Measurements from ENCODE around the gene SAMD8. TPM values are rescaled to one million over a fixed set of nuclear protein-coding genes. Genes with fewer than 3 reads are reported as not detected.

SAMD8 gene
- total and polyA plus RNA-seq, 10 of the 15 experiments (the other 5 are each of a cell fraction or from before 2014, with no cell fraction given): 2.8 to 26.0 (median 9.3) TPM

DNA sequence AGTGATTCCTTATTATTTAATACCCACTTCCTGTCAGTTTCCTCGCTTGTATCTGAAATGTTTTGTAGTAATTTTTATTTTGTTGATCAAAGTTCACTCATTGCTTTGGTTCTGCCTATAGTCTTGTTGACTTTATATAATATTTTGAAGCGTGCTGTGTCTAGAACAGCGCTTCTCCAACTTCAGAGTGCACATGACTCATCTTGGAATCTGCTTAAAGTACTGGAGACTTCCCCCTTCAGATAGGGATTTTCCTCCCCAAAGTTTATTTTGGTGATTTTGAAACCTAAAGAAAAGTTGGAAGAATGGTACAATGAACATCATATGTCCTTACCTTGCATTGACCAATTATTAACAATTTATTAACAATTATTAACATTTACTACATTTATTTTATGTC, 118.5 kb downstream of the SAMD8 start (continued):
- TF ChIP-seq BHLHE40 (IDR thresholded peaks at IDR 0.05; ENCODE audit: borderline replicate concordance in 1 of 2, low read depth in 2 of 2, low read length in 1 of 2) (no peak), ESRRA (IDR thresholded peaks at IDR 0.05; ENCODE audit: low read length) (no peak), ZBTB40 (IDR thresholded peaks at IDR 0.05; ENCODE audit: borderline replicate concordance) (no peak), ZNF384 (IDR thresholded peaks at IDR 0.05; ENCODE audit: borderline replicate concordance, low read depth, low read length) (no peak), BCL3 (IDR thresholded peaks at IDR 0.05; ENCODE audit: borderline replicate concordance, insufficient read depth, low read depth, low read length, poor library complexity, severe bottlenecking) (no peak), FOXM1 (IDR thresholded peaks at IDR 0.05; ENCODE audit: low read depth, low read length) (no peak), PAX5 (IDR thresholded peaks at IDR 0.05; ENCODE audit: borderline replicate concordance, low read depth, low read length) (no peak)
- TF ChIP-seq, protein P1, sequence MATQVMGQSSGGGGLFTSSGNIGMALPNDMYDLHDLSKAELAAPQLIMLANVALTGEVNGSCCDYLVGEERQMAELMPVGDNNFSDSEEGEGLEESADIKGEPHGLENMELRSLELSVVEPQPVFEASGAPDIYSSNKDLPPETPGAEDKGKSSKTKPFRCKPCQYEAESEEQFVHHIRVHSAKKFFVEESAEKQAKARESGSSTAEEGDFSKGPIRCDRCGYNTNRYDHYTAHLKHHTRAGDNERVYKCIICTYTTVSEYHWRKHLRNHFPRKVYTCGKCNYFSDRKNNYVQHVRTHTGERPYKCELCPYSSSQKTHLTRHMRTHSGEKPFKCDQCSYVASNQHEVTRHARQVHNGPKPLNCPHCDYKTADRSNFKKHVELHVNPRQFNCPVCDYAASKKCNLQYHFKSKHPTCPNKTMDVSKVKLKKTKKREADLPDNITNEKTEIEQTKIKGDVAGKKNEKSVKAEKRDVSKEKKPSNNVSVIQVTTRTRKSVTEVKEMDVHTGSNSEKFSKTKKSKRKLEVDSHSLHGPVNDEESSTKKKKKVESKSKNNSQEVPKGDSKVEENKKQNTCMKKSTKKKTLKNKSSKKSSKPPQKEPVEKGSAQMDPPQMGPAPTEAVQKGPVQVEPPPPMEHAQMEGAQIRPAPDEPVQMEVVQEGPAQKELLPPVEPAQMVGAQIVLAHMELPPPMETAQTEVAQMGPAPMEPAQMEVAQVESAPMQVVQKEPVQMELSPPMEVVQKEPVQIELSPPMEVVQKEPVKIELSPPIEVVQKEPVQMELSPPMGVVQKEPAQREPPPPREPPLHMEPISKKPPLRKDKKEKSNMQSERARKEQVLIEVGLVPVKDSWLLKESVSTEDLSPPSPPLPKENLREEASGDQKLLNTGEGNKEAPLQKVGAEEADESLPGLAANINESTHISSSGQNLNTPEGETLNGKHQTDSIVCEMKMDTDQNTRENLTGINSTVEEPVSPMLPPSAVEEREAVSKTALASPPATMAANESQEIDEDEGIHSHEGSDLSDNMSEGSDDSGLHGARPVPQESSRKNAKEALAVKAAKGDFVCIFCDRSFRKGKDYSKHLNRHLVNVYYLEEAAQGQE (IDR thresholded peaks at IDR 0.05; ENCODE audit: low read depth, low read length): no peak

Data from GM12878 (cell line).